UCSD-AML1 (cell line): ENCODE measurements around the gene PKP3.
"Not testable (repeated sequence)": the region's sequence is repeated elsewhere in the genome, so short reads cannot be mapped to it uniquely, and the experiment has no call there.

Source experiments
- DNase-seq: peaks from one replicate; lab custom pipeline; 2025; ENCODE audit not compliant: unreplicated experiment; lab: John Stamatoyannopoulos, UW

Gene PKP3

GRCh38 chr11:395866-396265 is 1.9 kb downstream of the PKP3 start:
- no peak for DNase-seq

GRCh38 chr11:396511-396947 is 2.5 kb downstream of the PKP3 start:
- DNase-seq, result peak; percentile 70

- DNase-seq, result peak; percentile 86
Measured at GRCh38 chr11:396948-397548, 3.0 kb downstream of the PKP3 start.

GRCh38 chr11:398826-399225 is 4.8 kb downstream of the PKP3 start:
- no peak for DNase-seq

- DNase-seq, result no peak
Measured at GRCh38 chr11:399731-400211, 5.8 kb downstream of the PKP3 start.

- DNase-seq, result no peak
Measured at GRCh38 chr11:400241-400689, 6.3 kb downstream of the PKP3 start.

GRCh38 chr11:401196-401595 is 7.2 kb downstream of the PKP3 start:
- DNase-seq, result not testable (repeated sequence)

GRCh38 chr11:403021-403760 is 9.2 kb downstream of the PKP3 start:
- no peak for DNase-seq

GRCh38 chr11:403761-404431 is 9.9 kb downstream of the PKP3 start:
- DNase-seq, result no peak

- no peak for DNase-seq
Measured at GRCh38 chr11:404551-405264, 10.7 kb downstream of the PKP3 start.

- DNase-seq, result no peak
Measured at GRCh38 chr11:405323-405953, 11.4 kb downstream of the PKP3 start.

- no peak for DNase-seq
Measured at GRCh38 chr11:405954-406795, 12.2 kb downstream of the PKP3 start.

- no peak for DNase-seq
Measured at GRCh38 chr11:406796-407650, 13.0 kb downstream of the PKP3 start.

- DNase-seq, result no peak
Measured at GRCh38 chr11:407651-408123, 13.7 kb downstream of the PKP3 start.

- no peak for DNase-seq
Measured at GRCh38 chr11:408154-409007, 14.4 kb downstream of the PKP3 start.

GRCh38 chr11:409008-409599 is 15.1 kb downstream of the PKP3 start:
- DNase-seq, result no peak

GRCh38 chr11:409600-410483 is 15.8 kb downstream of the PKP3 start:
- DNase-seq, result no peak
